T-helper 1 cell treated with Interleukin-12 subunit alpha and Interleukin-12 subunit beta and Interleukin-4 antibody, amounts not matched to agents 30 ng/mL and 1 ng/mL, for 36 hours (primary cell): ENCODE results near the gene KRTAP4-4. TPM values are rescaled to one million over a fixed set of nuclear protein-coding genes. Genes with fewer than 3 reads are reported as not detected.
"Not testable (repeated sequence)": the region's sequence is repeated elsewhere in the genome, so short reads cannot be mapped to it uniquely, and the experiment has no call there.

Experiments used
- intact Hi-C: fragments of 100-400 bp; cut with micrococcal nuclease; formaldehyde crosslinking; loops from one replicate; pipeline ENCODE4 v1.15.1; 2024
- total RNA-seq: library from RNA; stranded (reverse); gene quantifications from 2 replicates; pipeline ENCODE4 v1.2.3, GENCODE V29; 2022

KRTAP4-4 gene
- not detected in 2 replicates for total RNA-seq

DNA sequence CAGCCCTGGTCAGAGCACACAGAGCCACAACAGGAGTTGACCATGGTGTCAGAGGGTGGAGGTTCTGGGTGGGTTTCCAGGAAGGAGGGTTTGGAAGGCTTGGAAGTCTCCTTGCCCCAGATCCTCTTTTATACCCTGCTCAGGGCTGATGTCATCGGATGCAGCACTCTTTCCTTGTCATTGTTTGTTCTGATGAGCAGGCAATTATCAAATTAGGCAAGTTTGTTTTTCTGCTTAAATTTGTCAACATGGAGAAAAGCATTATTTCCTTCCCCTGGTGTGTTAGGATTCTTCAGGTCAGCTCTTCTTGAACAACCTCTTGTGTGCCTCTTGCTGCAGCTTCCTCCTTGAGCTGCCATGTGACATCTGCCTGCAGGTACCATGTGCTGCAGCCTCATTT, at the start of gene KRTAP4-4:
TSS of gene KRTAP4-4 (minus strand) at position 101 of the 400 bp plus-strand sequence. CDS start at position 44, 57 bp downstream.
- intact Hi-C loops, result no loop called here

- intact Hi-C loops, result no loop called here
These were observed 39.0 kb upstream of the KRTAP4-4 start for GRCh38 chr17:41199421-41200078.

- intact Hi-C loops, result no loop called here
These were observed 35.5 kb upstream of the KRTAP4-4 start for GRCh38 chr17:41196068-41196467.

- intact Hi-C loops, result no loop called here
These were observed 29.8 kb upstream of the KRTAP4-4 start for GRCh38 chr17:41190328-41190727.

DNA sequence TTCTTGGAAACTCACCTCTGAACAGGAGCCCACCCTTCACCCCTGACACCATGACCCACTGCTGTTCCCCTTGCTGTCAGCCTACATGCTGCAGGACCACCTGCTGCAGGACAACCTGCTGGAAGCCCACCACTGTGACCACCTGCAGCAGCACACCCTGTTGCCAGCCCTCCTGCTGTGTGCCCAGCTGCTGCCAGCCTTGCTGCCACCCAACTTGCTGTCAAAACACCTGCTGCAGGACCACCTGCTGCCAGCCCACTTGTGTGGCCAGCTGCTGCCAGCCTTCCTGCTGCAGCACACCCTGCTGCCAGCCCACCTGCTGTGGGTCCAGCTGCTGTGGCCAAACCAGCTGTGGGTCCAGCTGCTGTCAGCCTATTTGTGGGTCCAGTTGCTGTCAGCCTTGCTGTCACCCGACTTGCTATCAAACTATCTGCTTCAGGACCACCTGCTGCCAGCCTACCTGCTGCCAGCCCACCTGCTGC, 29.3 kb upstream of the KRTAP4-4 start, which contains the start of gene KRTAP9-1:
TSS of gene KRTAP9-1 (plus strand) at position 51 of the 482 bp plus-strand sequence. CDS start at position 51, 0 bp downstream.
- intact Hi-C loops, result not testable (repeated sequence)

- intact Hi-C loops, result no loop called here
These were observed 26.3 kb upstream of the KRTAP4-4 start for GRCh38 chr17:41186872-41187271.

DNA sequence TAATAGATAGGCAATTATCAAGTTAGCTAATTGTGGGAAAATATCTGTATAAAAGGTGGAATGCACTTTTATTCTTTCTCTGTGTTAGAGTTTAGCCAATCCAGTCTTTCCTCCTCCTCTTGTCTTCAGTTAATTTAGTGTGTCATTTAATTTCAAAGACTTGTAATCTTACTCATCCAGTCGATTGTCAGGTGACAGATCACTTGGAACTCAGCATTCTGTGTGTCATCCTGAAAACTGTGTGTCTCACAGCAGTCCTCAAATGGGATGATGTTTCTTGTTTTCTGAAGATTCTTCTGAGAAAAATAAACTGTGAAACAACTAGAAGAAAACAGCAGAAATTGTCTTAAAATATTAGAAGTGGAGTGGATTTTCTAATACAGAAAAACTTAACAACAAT, 24.5 kb upstream of the KRTAP4-4 start:
- intact Hi-C loops, result no loop called here

DNA sequence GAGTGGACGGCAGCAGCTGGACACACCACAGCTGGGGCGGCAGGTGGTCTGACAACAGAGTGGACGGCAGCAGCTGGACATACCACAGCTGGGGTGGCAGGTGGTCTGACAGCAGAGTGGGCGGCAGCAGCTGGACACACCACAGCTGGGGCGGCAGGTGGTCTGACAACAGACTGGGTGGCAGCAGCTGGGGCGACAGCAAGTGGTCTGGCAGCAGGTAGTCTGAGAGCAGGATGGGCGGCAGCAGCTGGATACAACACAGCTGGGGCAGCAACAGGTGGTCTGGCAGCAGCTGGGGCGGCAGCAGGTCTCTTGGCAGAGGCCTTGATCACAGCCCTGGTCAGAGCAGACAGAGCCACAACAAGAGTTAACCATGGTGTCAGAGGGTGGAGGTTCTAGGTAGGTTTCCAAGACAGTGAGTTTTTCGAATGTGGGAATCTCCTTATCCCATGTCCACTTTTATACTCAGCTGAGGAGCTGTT, 24.0 kb upstream of the KRTAP4-4 start, which contains the start of gene KRTAP4-1:
TSS of gene KRTAP4-1 (minus strand) at position 432 of the 482 bp plus-strand sequence. CDS start at position 375, 57 bp downstream.
- intact Hi-C loops, result no loop called here

- intact Hi-C loops, result no loop called here
These were observed 18.5 kb upstream of the KRTAP4-4 start for GRCh38 chr17:41178843-41179616.

GRCh38 chr17:41178341-41178740, 17.8 kb upstream of the KRTAP4-4 start:
- intact Hi-C loops, result no loop called here

DNA sequence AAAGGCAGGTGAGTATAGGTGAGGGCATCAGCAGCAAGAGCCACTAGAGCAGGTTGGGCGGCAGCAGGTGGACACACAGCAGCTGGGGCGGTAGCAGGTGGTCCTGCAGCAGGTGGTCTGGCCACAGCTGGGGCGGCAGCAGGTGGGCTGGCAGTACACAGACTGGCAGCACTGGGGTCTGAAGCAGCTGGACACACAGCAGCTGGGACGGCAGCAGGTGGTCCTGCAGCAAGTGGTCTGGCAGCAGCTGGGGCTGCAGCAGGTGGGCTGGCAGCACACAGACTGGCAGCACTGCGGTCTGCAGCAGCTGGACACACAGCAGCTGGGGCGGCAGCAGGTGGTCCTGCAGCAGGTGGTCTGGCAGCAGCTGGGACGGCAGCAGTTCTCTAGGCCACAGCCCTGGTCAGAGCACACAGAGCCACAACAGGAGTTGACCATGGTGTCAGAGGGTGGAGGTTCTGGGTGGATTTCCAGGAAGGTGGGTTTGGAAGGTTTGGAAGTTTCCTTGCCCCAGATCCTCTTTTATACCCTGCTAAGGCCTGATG, 17.3 kb upstream of the KRTAP4-4 start, which contains the start of gene KRTAP4-2:
TSS of gene KRTAP4-2 (minus strand) at position 495 of the 545 bp plus-strand sequence. CDS start at position 438, 57 bp downstream.
- intact Hi-C loops, result no loop called here

DNA sequence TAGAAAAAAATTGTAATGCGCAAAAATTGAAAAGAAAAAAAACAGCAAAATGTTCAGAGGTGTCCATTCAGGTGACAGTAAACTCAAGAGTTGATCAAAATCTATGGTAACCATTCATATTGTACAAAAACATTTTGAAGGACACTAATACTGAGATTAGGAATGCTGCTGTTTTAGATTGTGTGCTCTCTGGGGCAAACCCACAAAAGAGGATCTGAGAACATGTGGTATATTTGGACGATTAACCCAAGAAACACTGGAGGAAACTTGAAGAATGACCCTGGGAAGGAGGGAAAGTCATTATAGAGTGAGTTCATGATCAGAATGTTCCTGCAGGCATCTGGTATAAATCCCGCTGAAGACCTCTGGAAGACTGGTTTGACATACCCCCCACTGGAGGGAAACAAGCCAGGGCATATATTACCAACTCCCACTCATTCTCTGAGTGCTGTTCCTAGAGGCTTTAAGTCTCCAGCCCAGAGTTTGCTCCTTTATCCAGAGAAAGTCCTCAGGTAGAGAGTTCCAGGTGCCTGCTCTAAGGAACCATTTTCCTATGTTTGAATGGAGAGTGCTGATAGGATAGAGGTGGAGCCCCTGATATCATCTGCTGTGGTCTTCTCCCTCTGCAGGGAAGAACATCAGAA, 16.3 kb upstream of the KRTAP4-4 start:
- intact Hi-C loops, result no loop called here

- intact Hi-C loops, result no loop called here
These were observed 11.3 kb upstream of the KRTAP4-4 start for GRCh38 chr17:41171886-41172285.

GRCh38 chr17:41168121-41168520, 7.6 kb upstream of the KRTAP4-4 start, which contains the start of gene KRTAP4-3:
Gene KRTAP4-3, minus strand, starts transcription at chr17:41168221. Its CDS starts 49 bp downstream, at chr17:41168172.
- intact Hi-C loops, result no loop called here

DNA sequence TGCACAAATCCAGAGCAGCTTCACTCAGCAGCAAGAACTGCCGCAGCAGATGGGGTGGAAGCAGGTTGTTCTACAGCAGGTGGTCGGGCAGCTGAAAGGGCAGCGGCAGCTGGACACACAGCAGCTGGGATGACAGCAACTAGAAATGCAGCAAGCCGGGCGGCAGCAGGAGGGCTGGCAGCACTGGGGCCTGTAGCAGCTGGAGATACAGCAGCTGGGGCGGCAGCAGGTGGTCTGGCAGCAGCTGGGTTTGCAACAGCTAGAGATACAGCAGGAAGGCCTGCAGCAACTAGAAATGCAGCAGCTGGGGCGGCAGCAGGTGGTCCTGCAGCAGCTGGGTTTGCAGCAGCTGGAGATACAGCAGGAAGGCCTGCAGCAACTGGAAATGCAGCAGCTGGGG, 7.0 kb upstream of the KRTAP4-4 start:
- intact Hi-C loops, result no loop called here

DNA sequence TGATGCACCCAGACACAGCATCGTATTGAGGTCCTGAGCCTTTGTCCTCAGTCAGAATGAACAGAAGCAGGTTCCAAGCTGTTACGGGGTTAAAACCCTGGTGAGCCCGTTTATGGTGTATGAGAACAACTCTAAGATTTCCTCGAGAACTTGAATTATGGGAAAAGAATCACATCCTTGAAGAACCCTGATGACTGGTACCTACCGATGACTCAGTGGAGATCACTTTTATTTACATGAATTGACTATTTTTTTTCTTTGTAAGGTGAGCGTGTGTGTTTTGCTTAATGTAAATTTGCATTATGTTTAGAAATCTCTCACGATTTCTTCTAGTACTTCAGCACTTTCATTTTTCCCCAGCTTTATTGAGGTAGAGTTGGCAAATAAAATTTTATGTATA, 3.3 kb upstream of the KRTAP4-4 start:
- intact Hi-C loops, result no loop called here

GRCh38 chr17:41160190-41160589, 358 bp downstream of the KRTAP4-4 start:
- intact Hi-C loops, result not testable (repeated sequence)

DNA sequence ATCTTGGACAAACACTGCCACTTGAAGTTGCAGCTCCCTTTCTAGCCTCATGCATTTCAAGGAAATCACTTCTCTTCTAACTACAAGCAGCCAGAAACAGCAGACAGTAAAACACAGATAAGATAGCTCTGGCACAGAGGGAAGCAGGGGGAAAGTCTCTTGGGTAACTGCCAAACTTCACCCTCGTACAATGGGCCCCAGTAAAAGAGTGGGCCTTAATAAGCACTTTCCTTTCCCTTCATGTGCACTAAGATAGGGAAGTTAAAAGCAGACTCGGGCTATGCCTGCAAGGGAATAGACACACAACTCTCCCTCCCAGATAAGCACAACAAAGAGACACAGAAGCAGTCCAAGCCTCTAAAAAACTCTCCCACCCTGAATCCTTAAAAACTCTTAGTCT, 6.7 kb downstream of the KRTAP4-4 start:
- intact Hi-C loops, result no loop called here

- intact Hi-C loops, result no loop called here
These were observed 9.0 kb downstream of the KRTAP4-4 start for GRCh38 chr17:41151525-41151924.

DNA sequence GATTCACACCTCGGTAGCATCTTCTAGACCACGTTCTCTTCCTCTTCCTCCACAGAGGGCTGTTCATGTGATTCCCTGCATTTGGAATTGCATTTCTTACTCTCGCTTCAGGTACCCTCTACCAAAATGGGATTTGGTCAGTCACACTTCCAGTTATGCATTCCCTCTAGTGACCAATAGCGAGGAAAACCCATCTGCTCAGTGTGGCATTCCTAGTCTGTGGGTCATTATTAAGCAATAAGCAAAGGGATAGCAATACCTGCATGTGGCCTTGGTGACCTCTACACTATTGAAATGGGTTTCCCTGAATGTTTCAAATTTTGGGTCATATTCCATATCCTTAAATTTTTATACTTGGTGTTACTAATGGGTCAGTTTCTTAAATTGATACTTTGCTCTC, 10.5 kb downstream of the KRTAP4-4 start:
- intact Hi-C loops, result no loop called here

- intact Hi-C loops, result no loop called here
These were observed 10.9 kb downstream of the KRTAP4-4 start, which contains the start of gene KRTAP4-5 for GRCh38 chr17:41149652-41149985. Gene KRTAP4-5, minus strand, starts transcription at chr17:41149825. Its CDS starts 58 bp downstream, at chr17:41149767.
